DOHH2 (cell line): ENCODE data around the gene HCN2.

Experiments
- H3F3A ChIP-seq: fragments of 200-600 bp; sonication (generic), shearing (Covaris generic); 2 replicates; pipeline ENCODE4 v1.6.0; 2016; ENCODE audit warnings: antibody characterized with exemption, mild to moderate bottlenecking; ENCODE audit not compliant: control insufficient read depth, insufficient read depth
- H3K27ac ChIP-seq: fragments of 200-600 bp; sonication (generic); 2 replicates; pipeline ENCODE4 v1.5.1; 2014; ENCODE audit warnings: low read depth, mild to moderate bottlenecking, low read length, moderate library complexity
- H3K27me3 ChIP-seq: fragments of 200-600 bp; sonication (generic); 2 replicates; pipeline ENCODE4 v1.6.1; 2014; ENCODE audit warnings: mild to moderate bottlenecking, low read length, mixed read lengths; ENCODE audit not compliant: control insufficient read depth
- H3K36me3 ChIP-seq: fragments of 200-600 bp; sonication (generic); 2 replicates; pipeline ENCODE4 v1.6.1; 2014; ENCODE audit warnings: mild to moderate bottlenecking, low read length, moderate library complexity, mixed read lengths; ENCODE audit not compliant: control insufficient read depth
- H3K4me1 ChIP-seq: fragments of 200-600 bp; sonication (generic); 2 replicates; pipeline ENCODE4 v1.6.1; 2014; ENCODE audit warnings: mild to moderate bottlenecking, low read length, mixed read lengths; ENCODE audit not compliant: control insufficient read depth
- H3K4me2 ChIP-seq: fragments of 200-600 bp; sonication (generic); 2 replicates; pipeline ENCODE4 v1.6.0; 2014; ENCODE audit warnings: mild to moderate bottlenecking, low read length, moderate library complexity
- H3K4me3 ChIP-seq: fragments of 200-600 bp; sonication (generic); 2 replicates; pipeline ENCODE4 v1.5.1; 2014; ENCODE audit warnings: mild to moderate bottlenecking, low read length, mixed read lengths
- H3K79me2 ChIP-seq: fragments of 200-600 bp; sonication (generic); 2 replicates; pipeline ENCODE4 v1.6.1; 2014; ENCODE audit warnings: mild to moderate bottlenecking, low read length, mixed read lengths; ENCODE audit not compliant: control insufficient read depth
- H3K9me2 ChIP-seq: fragments of 200-600 bp; sonication (generic); replicated peaks from 2 replicates; pipeline ENCODE4 v1.6.1; 2014; ENCODE audit warnings: mild to moderate bottlenecking, low read length, mixed read lengths; ENCODE audit not compliant: control insufficient read depth
- H3K9me3 ChIP-seq: fragments of 200-600 bp; sonication (generic); 2 replicates; pipeline ENCODE4 v1.6.1; 2014; ENCODE audit warnings: antibody characterized with exemption, low read length, mixed read lengths; ENCODE audit not compliant: control insufficient read depth, insufficient read depth
- H4K20me1 ChIP-seq: fragments of 200-600 bp; sonication (generic); 2 replicates; pipeline ENCODE4 v1.6.0; 2014; ENCODE audit warnings: low read depth, mild to moderate bottlenecking, antibody characterized with exemption, low read length, moderate library complexity; ENCODE audit not compliant: control insufficient read depth, insufficient read depth
- EZH2phosphoT487 ChIP-seq: fragments of 200-600 bp; sonication (generic); IDR thresholded peaks from 2 replicates; pipeline ENCODE4 v1.6.1; 2017; ENCODE audit warnings: borderline replicate concordance, mild to moderate bottlenecking, antibody characterized with exemption, low read length, moderate library complexity, mixed read lengths
- TF ChIP-seq, protein P1 (sequence below): fragments of 200-600 bp; sonication (generic); IDR thresholded peaks from one replicate; pipeline ENCODE4 v1.5.1; 2014; ENCODE audit warnings: antibody characterized with exemption, mild to moderate bottlenecking, low read depth, low read length; ENCODE audit not compliant: poor library complexity, severe bottlenecking

Gene HCN2

DNA sequence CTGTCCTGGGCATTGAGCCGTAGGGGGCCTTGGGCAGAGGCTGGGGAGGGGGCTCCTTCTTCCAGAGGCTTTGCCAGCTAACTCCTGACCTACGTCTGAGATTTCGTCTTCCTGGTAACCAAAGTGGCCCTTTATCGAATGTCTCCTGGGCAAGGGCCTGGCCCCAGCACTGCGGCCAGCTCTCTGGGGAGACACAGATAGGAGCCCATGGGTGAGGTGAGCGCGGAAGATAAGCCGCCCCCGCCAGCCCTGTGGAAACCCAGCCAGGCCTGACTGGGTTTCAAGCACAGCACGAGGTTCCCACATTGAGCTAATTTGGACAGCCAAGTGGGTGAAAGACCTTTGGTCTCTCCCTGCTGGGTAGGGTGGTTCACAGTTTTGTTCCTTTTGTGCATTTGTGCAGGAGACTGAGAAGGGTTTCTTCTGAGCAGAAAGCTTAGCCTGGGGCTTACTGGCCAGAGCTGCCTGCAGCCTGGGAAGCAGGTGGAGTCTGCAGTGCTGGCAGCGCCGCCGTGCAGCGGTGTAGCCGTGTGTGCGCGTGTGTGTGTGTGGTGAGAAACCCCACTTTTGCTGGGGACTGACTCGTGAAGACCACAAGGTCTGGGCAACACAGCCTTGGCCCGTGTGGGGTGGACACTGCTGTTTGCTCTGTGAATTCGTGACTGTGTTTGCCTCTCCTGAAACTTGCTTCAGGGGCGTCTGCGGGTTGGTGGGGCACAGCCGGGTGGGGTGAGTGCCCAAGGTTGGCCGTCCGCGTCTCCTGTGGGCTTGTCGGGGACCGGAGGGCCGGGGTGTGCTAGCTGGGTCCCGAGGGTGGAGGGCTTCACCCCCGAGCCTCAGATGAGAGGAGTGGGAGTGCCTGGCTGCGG is 14.8 kb upstream of the HCN2 start:
- Histone ChIP-seq H4K20me1 (peaks cover 22% of the 10 kb centered on the region), H3K27ac (no peak overlapping the region), H3K4me2 (peak overlapping the region; percentile 95), H3K36me3 (peaks cover 60% of the 10 kb centered on the region), H3K4me3 (peak overlapping the region; percentile 95), H3K79me2 (peaks cover 80% of the 10 kb centered on the region), H3K9me3 (no peaks in the 10 kb centered on the region), H3K9me2 (no peaks in the 10 kb centered on the region), H3K27me3 (no peaks in the 10 kb centered on the region), H3F3A (peaks cover 11% of the 10 kb centered on the region), H3K4me1 (peaks cover 21% of the 10 kb centered on the region)
- TF ChIP-seq EZH2phosphoT487 = no peak
- TF ChIP-seq, protein P1, sequence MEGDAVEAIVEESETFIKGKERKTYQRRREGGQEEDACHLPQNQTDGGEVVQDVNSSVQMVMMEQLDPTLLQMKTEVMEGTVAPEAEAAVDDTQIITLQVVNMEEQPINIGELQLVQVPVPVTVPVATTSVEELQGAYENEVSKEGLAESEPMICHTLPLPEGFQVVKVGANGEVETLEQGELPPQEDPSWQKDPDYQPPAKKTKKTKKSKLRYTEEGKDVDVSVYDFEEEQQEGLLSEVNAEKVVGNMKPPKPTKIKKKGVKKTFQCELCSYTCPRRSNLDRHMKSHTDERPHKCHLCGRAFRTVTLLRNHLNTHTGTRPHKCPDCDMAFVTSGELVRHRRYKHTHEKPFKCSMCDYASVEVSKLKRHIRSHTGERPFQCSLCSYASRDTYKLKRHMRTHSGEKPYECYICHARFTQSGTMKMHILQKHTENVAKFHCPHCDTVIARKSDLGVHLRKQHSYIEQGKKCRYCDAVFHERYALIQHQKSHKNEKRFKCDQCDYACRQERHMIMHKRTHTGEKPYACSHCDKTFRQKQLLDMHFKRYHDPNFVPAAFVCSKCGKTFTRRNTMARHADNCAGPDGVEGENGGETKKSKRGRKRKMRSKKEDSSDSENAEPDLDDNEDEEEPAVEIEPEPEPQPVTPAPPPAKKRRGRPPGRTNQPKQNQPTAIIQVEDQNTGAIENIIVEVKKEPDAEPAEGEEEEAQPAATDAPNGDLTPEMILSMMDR = no peak

GRCh38 chr19:575527-576506 is 13.9 kb upstream of the HCN2 start:
- H4K20me1 ChIP-seq = peaks cover 22% of the 10 kb centered on the region
- H3K4me2 ChIP-seq = peak overlapping the region; percentile 95; the same call in 1 of the 2 replicates
- peaks cover 81% of the 10 kb centered on the region for H3K79me2 ChIP-seq
- H3K27ac ChIP-seq = no peak overlapping the region
- H3K9me2 ChIP-seq = no peaks in the 10 kb centered on the region
- TF ChIP-seq, protein P1 = no peak
- TF ChIP-seq EZH2phosphoT487 = no peak
- H3K4me3 ChIP-seq = peak overlapping the region; percentile 95
- peaks cover 16% of the 10 kb centered on the region for H3K4me1 ChIP-seq
- H3K36me3 ChIP-seq = peaks cover 68% of the 10 kb centered on the region
- H3F3A ChIP-seq = peaks cover 11% of the 10 kb centered on the region
- H3K27me3 ChIP-seq = no peaks in the 10 kb centered on the region
- H3K9me3 ChIP-seq = no peaks in the 10 kb centered on the region

DNA sequence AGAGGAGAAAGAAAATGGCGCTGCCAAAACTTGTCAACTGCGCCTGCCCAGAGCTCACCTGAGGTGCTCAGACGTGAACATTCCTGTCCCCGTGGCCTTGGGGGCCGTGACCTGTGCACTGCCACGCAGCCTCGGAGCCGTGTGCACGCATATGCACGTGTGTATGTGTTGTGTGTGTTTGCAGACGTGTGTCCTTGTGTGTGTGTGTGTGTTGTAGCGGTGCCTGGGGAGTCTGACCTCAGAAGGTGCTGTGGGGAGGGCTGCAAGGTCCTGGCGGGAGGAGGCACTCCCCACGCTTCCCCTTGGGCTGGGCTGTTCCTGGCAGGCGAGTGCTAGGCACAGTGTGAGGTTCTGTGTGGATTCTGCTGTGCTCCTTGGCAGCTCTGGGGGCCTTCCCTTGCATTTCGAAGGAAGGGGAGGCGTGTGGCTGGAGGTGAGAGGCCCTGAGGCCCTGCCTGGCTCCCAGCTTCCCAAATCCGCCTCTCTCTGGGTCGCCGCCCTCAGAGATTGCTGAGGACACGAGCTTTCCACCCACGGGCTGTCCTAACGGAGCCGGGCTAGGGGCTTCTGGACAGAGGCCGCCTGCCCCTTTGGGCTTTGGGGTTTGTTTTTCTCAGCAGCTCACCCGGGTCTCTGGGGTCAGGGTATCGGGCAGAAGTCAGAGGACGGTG is 12.8 kb upstream of the HCN2 start:
- no peaks in the 10 kb centered on the region for H3K9me2 ChIP-seq
- peaks cover 81% of the 10 kb centered on the region for H3K79me2 ChIP-seq
- no peak overlapping the region for H3K4me3 ChIP-seq
- H3K36me3 ChIP-seq = peaks cover 69% of the 10 kb centered on the region
- peaks cover 16% of the 10 kb centered on the region for H3K4me1 ChIP-seq
- no peak overlapping the region for H3K4me2 ChIP-seq
- TF ChIP-seq, protein P1 = no peak
- TF ChIP-seq EZH2phosphoT487 = no peak
- peaks cover 22% of the 10 kb centered on the region for H4K20me1 ChIP-seq
- peaks cover 2% of the 10 kb centered on the region for H3F3A ChIP-seq
- H3K27me3 ChIP-seq = no peaks in the 10 kb centered on the region
- no peak overlapping the region for H3K27ac ChIP-seq
- no peaks in the 10 kb centered on the region for H3K9me3 ChIP-seq
